Measurements from ENCODE around the gene PTPRD. TPM values are rescaled to one million over a fixed set of nuclear protein-coding genes. Genes with fewer than 3 reads are reported as not detected.

Gene PTPRD
- total RNA-seq, 2 experiments from 2014 or later = 0.03 TPM; not detected in 1

- no peak for DNase-seq (ENCODE audit: low spot score)
- H3K36me3 ChIP-seq (ENCODE audit: insufficient read depth, low read length) = no peaks in the 10 kb centered on the region
- no peaks in the 10 kb centered on the region for H4K20me1 ChIP-seq (ENCODE audit: insufficient read depth, low read length)
- no peaks in the 10 kb centered on the region for H3K9me2 ChIP-seq (ENCODE audit: insufficient read depth, low read length)
- no peak overlapping the region for H3K4me2 ChIP-seq (ENCODE audit: low read length)
- TF ChIP-seq CTCF (conservative IDR thresholded peaks at IDR 0.05; ENCODE audit: low read length) = no peak
- no peak for TF ChIP-seq EZH2phosphoT487 (IDR thresholded peaks at IDR 0.05; ENCODE audit: borderline replicate concordance, low read depth, low read length)
- no peak overlapping the region for H2AFZ ChIP-seq (ENCODE audit: low read length)
- H3K4me1 ChIP-seq (ENCODE audit: insufficient read depth, low read length, poor library complexity, severe bottlenecking) = no peaks in the 10 kb centered on the region
- BruUV-seq (replicated peaks) = no TSS peak
- H3K4me3 ChIP-seq (ENCODE audit: low read depth, low read length, poor library complexity, severe bottlenecking) = no peak overlapping the region
- H3K79me2 ChIP-seq (ENCODE audit: insufficient read depth, low read depth, low read length) = no peaks in the 10 kb centered on the region
- intact Hi-C loops (cut with micrococcal nuclease; ENCODE audit: unreplicated experiment) = no loop called here
- CTCF ChIA-PET (ENCODE audit: unreplicated experiment) = no interaction called here
- no peaks in the 10 kb centered on the region for H3K9me3 ChIP-seq (ENCODE audit: low read length)
- POLR2A ChIA-PET = no interaction called here
- H3K27ac ChIP-seq (ENCODE audit: low read depth, low read length, poor library complexity, severe bottlenecking) = no peak overlapping the region
Observed at GRCh38 chr9:8401961-8402705, 2210.7 kb downstream of the PTPRD start.

- H3K79me2 ChIP-seq (ENCODE audit: insufficient read depth, low read depth, low read length) = no peaks in the 10 kb centered on the region
- TF ChIP-seq CTCF (conservative IDR thresholded peaks at IDR 0.05; ENCODE audit: low read length) (no peak), EZH2phosphoT487 (IDR thresholded peaks at IDR 0.05; ENCODE audit: borderline replicate concordance, low read depth, low read length) (no peak)
- POLR2A ChIA-PET = interaction anchor here (0.6 to 1.1 kb wide), 4 partner anchors 20 to 907 kb away, joined by 3 to 6 read pairs (median 4); no protein-coding TSS in a partner anchor
- no peaks in the 10 kb centered on the region for H3K4me1 ChIP-seq (ENCODE audit: insufficient read depth, low read length, poor library complexity, severe bottlenecking)
- no peak for DNase-seq (ENCODE audit: low spot score)
- H3K9me2 ChIP-seq (ENCODE audit: insufficient read depth, low read length) = no peaks in the 10 kb centered on the region
- no peak overlapping the region for H3K4me3 ChIP-seq (ENCODE audit: low read depth, low read length, poor library complexity, severe bottlenecking)
- H2AFZ ChIP-seq (ENCODE audit: low read length) = no peak overlapping the region
- BruUV-seq (replicated peaks) = no TSS peak
- intact Hi-C loops (cut with micrococcal nuclease; ENCODE audit: unreplicated experiment) = no loop called here
- no peaks in the 10 kb centered on the region for H3K9me3 ChIP-seq (ENCODE audit: low read length)
- no peaks in the 10 kb centered on the region for H4K20me1 ChIP-seq (ENCODE audit: insufficient read depth, low read length)
- H3K27ac ChIP-seq (ENCODE audit: low read depth, low read length, poor library complexity, severe bottlenecking) = no peak overlapping the region
- no peaks in the 10 kb centered on the region for H3K36me3 ChIP-seq (ENCODE audit: insufficient read depth, low read length)
- H3K4me2 ChIP-seq (ENCODE audit: low read length) = no peak overlapping the region
- CTCF ChIA-PET (ENCODE audit: unreplicated experiment) = no interaction called here
Observed at GRCh38 chr9:8400378-8400777, 2212.4 kb downstream of the PTPRD start.

- intact Hi-C loops (cut with micrococcal nuclease; ENCODE audit: unreplicated experiment) = no loop called here
- TF ChIP-seq CTCF (conservative IDR thresholded peaks at IDR 0.05; ENCODE audit: low read length) (no peak), EZH2phosphoT487 (IDR thresholded peaks at IDR 0.05; ENCODE audit: borderline replicate concordance, low read depth, low read length) (no peak)
- Histone ChIP-seq H2AFZ (ENCODE audit: low read length) (no peak overlapping the region), H4K20me1 (ENCODE audit: insufficient read depth, low read length) (no peaks in the 10 kb centered on the region), H3K36me3 (ENCODE audit: insufficient read depth, low read length) (no peaks in the 10 kb centered on the region), H3K79me2 (ENCODE audit: insufficient read depth, low read depth, low read length) (no peaks in the 10 kb centered on the region), H3K9me3 (ENCODE audit: low read length) (no peaks in the 10 kb centered on the region), H3K9me2 (ENCODE audit: insufficient read depth, low read length) (no peaks in the 10 kb centered on the region), H3K4me3 (ENCODE audit: low read depth, low read length, poor library complexity, severe bottlenecking) (no peak overlapping the region), H3K27ac (ENCODE audit: low read depth, low read length, poor library complexity, severe bottlenecking) (no peak overlapping the region), H3K4me1 (ENCODE audit: insufficient read depth, low read length, poor library complexity, severe bottlenecking) (no peaks in the 10 kb centered on the region), H3K4me2 (ENCODE audit: low read length) (no peak overlapping the region)
- BruUV-seq (replicated peaks) = no TSS peak
- CTCF ChIA-PET (ENCODE audit: unreplicated experiment) = no interaction called here
- POLR2A ChIA-PET = interaction anchor here (0.9 kb wide), 1 partner anchor 259 kb away, joined by 3 read pairs; no protein-coding TSS in a partner anchor
- no peak for DNase-seq (ENCODE audit: low spot score)
Observed at GRCh38 chr9:8395022-8395421, 2217.8 kb downstream of the PTPRD start.

Measured in OCI-LY7 (cell line).